Caki2 (cell line): ENCODE measurements around the gene CCDC134. TPM values are rescaled to one million over a fixed set of nuclear protein-coding genes. Genes with fewer than 3 reads are reported as not detected.

Experiments used
- DNase-seq: peaks from one replicate; pipeline ENCODE4 v3.0.0-alpha.2; 2015; ENCODE audit warnings: low read depth
- in situ Hi-C: cut with HindIII; loops from 2 replicates; pipeline ENCODE4 v1.10.0; 2016; ENCODE audit warnings: low sequenced_read_pairs, low pct_unique_long_range_greater_than_20kb, mixed read lengths
- total RNA-seq: library from RNA; depleted of rRNA; stranded (reverse); fragments of >200 nt; shearing (Covaris generic); gene quantifications from 2 replicates; pipeline ENCODE4 v1.2.3, GENCODE V29; 2014; ENCODE audit warnings: low replicate concordance; rRNA removed

The CCDC134 gene
- 10.9 and 15.9 TPM in 2 replicates for total RNA-seq

DNA sequence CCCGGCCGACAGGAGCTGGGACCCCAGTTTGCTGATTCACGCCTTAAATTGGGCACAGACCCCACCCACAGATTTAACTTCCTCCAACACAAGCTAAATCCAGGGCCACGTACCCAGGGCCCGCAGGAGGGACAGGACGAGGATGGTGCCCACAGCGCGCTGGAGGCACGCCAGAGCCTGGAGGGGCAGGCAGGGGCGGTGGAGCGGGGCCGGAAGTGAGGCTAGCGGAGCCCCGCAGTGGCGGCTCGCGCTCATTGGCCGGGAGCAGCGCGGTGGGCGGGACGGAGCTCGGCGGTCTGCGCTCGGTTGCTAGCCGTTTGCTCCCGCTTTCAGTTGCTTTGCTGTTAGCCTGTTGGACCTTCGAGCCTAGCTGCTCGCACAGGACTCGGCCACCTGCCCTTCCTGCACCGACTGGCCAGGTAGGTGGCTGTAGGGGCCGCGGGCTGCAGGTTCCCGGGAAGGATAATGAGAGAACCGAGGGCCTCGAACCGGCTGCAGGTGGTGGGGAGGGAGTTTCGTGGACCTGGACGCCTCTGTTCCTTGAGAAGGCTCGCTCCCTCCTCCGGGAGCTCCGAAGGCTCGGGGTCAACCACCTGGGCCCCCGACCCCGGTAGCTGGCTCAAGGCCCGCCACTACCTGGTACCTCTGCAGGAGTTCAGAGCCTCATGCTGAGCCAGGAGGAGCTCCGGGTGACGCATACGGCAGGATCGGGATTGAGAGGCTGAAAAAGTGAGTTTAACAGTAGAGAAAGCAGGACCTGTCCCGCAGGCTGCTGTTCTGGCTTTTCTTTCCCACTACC is at the start of gene CCDC134:
Gene CCDC134 (plus strand): TSS at position 332 of the 799 bp plus-strand sequence. CDS start 8,212 bp downstream, outside the sequence.
- in situ Hi-C loops: no loop called here
- DNase-seq: peak; percentile 87

- in situ Hi-C loops: no loop called here
- no peak for DNase-seq
Observed at GRCh38 chr22:41752011-41752970, 48.2 kb upstream of the CCDC134 start.

- in situ Hi-C loops: no loop called here
- DNase-seq: no peak
Observed at GRCh38 chr22:41753984-41754383, 46.5 kb upstream of the CCDC134 start.

DNA sequence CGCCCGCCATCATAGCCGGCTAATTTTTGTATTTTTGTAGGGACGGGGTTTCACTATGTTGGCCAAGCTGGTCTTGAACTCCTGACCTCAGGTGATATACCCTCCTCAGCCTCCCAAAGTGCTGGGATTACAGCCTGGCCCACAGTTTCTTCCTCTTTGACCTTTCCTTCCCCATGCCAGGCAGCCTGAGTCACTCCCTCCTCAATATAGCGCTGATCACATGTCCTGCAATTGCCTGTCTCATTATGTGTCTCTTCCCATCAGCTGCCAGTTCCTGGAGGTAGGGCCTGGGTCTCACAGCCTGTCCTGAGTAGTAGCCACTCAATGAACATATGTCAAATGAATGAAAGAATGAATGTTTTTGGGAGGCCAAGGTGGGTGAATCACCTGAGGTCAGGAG is 43.0 kb upstream of the CCDC134 start:
- no peak for DNase-seq
- in situ Hi-C loops: no loop called here

GRCh38 chr22:41758231-41758630 is 42.2 kb upstream of the CCDC134 start:
- in situ Hi-C loops: no loop called here
- no peak for DNase-seq

- in situ Hi-C loops: no loop called here
- DNase-seq: no peak
Observed at GRCh38 chr22:41762980-41763779, 37.3 kb upstream of the CCDC134 start.

GRCh38 chr22:41766476-41766875 is 34.0 kb upstream of the CCDC134 start:
- in situ Hi-C loops: no loop called here
- no peak for DNase-seq

- peak; percentile 83 for DNase-seq
- in situ Hi-C loops: no loop called here
Observed at GRCh38 chr22:41768430-41768829, 32.0 kb upstream of the CCDC134 start.

DNA sequence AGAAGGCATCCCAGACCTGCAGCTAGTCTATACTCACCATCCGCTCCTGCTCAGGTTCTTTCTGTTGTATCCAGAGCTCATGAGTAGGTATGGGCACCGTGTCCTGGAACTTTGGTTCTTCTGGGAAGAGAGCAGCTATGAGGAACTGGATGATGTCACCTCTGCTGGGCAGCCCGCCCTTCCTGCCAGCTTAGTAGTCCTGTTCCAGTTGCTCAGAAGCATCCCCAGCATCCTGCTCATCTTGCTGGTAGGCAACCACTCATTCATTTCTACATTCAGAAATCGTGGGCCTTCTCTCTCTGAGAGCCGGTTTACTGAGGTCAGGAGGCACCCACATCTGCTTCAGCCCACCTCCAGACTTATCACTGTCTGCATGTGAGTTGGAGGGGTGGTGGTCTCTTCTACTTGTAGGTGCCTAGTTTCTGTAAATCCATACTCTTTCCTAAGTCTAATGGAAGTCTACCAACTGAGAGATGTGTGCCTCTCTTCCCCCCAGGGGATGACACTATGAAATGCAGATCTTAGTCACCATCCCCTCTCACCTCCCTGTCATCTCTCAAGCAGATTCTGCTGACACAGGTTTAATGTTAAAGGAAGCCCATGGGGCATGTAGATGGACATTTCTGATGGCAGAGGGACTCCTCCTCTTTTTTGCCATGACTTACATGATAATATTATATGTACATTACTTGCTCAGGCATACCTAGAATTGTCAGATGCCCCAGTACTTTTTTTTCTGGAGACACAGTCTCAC is 29.6 kb upstream of the CCDC134 start:
- in situ Hi-C loops: no loop called here
- DNase-seq: peak; percentile 29

GRCh38 chr22:41772198-41772597 is 28.3 kb upstream of the CCDC134 start:
- peak; percentile 36 for DNase-seq
- in situ Hi-C loops: no loop called here

DNA sequence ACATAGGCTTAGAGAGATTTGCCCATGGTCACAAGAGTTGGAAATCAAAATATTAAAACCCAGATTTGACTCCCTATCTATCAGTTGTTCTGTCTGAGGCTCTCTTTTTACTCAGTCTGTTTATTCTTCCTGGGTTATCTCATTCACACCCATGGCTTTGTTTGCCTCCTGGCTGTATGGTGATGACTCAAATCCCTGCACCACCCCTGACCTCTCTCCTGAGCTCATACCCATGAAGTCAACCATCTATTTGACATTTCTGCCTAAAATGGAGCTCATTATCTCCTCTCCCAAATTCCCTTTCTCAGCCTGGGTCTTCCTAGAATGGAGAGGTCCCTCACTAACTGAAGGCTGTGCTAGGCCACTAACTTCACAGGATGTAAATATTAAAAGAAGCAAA is 27.8 kb upstream of the CCDC134 start:
- in situ Hi-C loops: no loop called here
- peak; percentile 44 for DNase-seq

GRCh38 chr22:41775338-41775737 is 25.1 kb upstream of the CCDC134 start:
- in situ Hi-C loops: no loop called here
- DNase-seq: peak; percentile 26

DNA sequence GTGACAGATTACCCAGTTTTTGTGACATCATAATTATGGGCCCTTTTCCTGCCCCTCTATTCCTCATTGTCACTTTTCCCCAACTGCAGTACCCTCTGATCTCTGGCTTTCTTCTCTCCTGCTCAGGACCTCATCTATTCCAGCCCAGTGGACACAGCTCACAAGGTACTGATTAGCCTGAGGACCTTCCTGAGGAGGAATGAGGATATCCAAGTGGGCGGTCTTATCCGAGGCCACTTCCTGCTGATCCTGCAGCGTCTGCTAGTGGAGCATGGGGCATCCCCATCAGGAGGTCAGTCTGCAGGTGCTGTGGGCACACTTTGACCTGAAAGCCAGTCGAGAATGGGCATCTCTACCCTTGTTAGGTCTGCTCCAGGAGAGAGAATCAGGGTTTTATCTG is 24.5 kb upstream of the CCDC134 start:
- in situ Hi-C loops: no loop called here
- peak; percentile 69 for DNase-seq

DNA sequence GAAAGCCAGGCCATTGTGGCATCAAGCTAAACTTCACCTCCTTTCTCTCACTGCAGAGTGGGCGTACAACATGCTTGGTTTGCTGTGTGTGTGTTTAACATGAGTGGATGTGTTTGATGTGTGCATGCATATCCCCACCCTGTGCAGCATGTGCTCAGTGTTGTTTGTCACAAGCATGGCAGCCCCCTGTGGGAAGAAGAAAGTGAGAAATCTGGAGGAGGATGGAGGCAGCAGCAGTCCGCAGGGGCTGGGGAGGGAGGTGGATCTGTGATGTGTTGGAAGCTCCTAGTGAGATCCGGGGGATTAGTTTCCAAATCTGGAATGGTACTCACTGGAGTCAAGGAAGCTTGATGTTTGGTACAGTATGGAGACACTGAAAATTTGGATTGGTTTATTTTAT is 24.1 kb upstream of the CCDC134 start:
- in situ Hi-C loops: no loop called here
- no peak for DNase-seq

DNA sequence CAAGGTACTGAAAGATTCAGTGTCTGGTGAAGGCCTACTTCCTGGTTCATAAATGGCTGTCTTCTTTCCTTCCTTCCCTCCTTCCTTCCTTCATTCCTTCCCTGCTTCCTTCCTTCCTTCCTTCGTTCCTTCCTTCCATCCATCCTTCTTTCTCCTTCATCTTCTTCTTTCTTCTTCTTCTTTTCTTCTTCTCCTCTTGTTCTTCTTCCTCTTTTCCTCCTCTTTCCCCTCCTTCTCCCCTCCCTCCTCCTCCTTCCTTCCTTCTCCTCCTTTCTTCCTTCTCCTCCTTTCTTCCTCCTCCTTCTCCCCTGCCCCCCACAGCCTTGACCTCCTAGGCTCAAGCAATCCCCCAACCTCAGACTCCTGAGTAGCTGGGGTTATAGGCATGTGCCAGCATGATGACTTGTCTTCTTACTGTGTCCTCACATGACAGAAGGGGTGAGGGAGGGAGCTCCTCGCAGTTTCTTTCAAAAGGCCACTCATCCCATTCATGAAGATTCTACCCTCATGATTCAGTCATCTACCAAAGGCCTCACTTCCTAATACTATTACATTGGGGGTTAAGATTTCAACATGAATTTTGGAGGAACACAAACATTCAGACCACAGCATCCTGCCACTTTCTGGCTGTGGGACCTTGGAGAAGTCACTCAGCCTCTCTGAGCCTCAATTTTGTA is 22.6 kb upstream of the CCDC134 start:
- DNase-seq: no peak
- in situ Hi-C loops: no loop called here

DNA sequence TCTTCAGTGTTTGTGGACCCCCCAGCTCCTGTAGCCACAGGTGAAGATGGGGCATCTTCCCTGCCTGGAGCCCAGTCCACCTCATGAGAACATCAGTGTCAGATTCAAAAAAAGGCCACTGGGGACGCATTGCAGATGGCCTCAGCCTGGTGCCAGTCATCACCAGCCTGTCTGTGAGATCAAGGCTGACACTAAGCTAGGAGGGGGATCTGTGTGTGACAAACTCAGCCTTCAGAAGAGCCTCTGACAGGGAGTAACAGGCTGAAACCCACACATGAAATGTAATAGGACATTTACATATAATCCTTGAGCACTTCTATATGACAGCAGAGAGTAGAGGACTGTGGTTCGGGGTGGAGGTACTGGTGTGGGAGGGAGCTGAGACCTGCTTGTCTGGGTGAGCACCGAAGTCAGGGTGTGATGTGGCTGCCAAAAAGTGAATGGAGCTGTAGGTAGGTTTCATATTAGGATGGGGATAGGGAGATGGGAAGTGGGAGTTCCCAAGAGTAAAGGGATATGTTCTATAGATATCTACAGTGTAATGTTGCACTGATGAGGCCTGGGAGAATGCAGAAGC is 20.5 kb upstream of the CCDC134 start:
- in situ Hi-C loops: no loop called here

More for the DNA sequence above, 20.5 kb upstream of the CCDC134 start:
- no peak for DNase-seq
